Right lobe of liver (tissue), 6 donors: ENCODE measurements around the gene KRT33A. TPM values are rescaled to one million over a fixed set of nuclear protein-coding genes. Genes with fewer than 3 reads are reported as not detected.
"Not testable (repeated sequence)": the region's sequence is repeated elsewhere in the genome, so short reads cannot be mapped to it uniquely, and the experiment has no call there.

ENCODE experiments used
- ATAC-seq, 4 donors: fragments of 200-7000 bp; cut with Tn5 transposase; one replicate each; pipeline ENCODE4 v1.9.1; 2020; ENCODE audit warnings: mild to moderate bottlenecking in 4 of 4, moderate library complexity in 4 of 4
- DNase-seq, 3 donors: peaks; one replicate each; pipeline ENCODE4 v3.0.0-alpha.2; 2020
- H3K27ac ChIP-seq, 3 donors: fragments of 200-600 bp; one replicate each; pipeline ENCODE4 v1.8.0; 2022
- H3K27me3 ChIP-seq, 2 donors: fragments of 200-600 bp; one replicate each; pipeline ENCODE4 v1.8.0; 2022
- H3K36me3 ChIP-seq, 4 donors: fragments of 200-600 bp; sonication (generic) in 1 of 4; one replicate each; pipeline versions ENCODE4 v1.5.1 to v1.8.0; 2017 to 2022; ENCODE audit warnings: control low read depth in 1 of 4
- H3K4me1 ChIP-seq, 4 donors: fragments of 200-600 bp; sonication (generic) in 1 of 4; one replicate each; pipeline versions ENCODE4 v1.5.1 to v1.8.0; 2017 to 2022; ENCODE audit warnings: control low read depth in 1 of 4
- H3K4me3 ChIP-seq, 3 donors: fragments of 200-600 bp; one replicate each; pipeline ENCODE4 v1.8.0; 2022
- H3K9me3 ChIP-seq, 4 donors: fragments of 200-600 bp; sonication (generic) in 1 of 4; one replicate each; pipeline versions ENCODE4 v1.5.1 to v1.8.0; 2017 to 2022; ENCODE audit warnings: control low read depth in 1 of 4
- CTCF ChIP-seq, 4 donors: fragments of 200-600 bp in 3 of 4; fragments of 450-650 bp in 1 of 4; IDR thresholded peaks; one replicate each; pipeline versions ENCODE4 v1.5.1 to v1.8.0; 2016 to 2022; ENCODE audit warnings: antibody characterized with exemption in 4 of 4, mild to moderate bottlenecking in 2 of 4
- POLR2A ChIP-seq: fragments of 450-650 bp; IDR thresholded peaks from one replicate; pipeline ENCODE4 v1.6.1; 2017; ENCODE audit warnings: antibody characterized with exemption, mild to moderate bottlenecking
- WGBS: methylation state at CpG from one replicate; pipeline ENCODE4 v1.1.6; 2018; ENCODE audit warnings: low coverage, low lambda C conversion rate; ENCODE audit not compliant: insufficient coverage; ENCODE audit errors: missing lambda C conversion rate; 5-methylcytosine and 5-hydroxymethylcytosine counted together
- intact Hi-C, 2 donors: fragments of 100-400 bp; cut with DNase I; formaldehyde crosslinking; loops; one replicate each; pipeline versions ENCODE4 v1.11.2 to v1.14.1; 2022
- total RNA-seq, 6 experiments: library from RNA; depleted of rRNA in 2 of 6; stranded (reverse); fragments of >200 nt in 2 of 6; fragmentation: NEBNext Ultra II Directional in 3 of 6; extraction: Animal tissue kit (Norgen Biotek cat#: 25700) in 3 of 6; gene quantifications; one replicate each; pipeline versions ENCODE4 v1.1.0 to v1.2.4, GENCODE V29; 2016 to 2023
- donor health status: DM: no; HTN: yes; CAD: no.
- donor health status: DM: no; HTN: no; CAD: no.
- donor health status: DM: no; HTN: no; CAD: no.
- donor health status: DM: no; HTN: yes; CAD: no.
- donor health status: DM: no; HTN: yes; CAD: no.

Gene KRT33A
- total RNA-seq, 6 experiments from 2014 or later: not detected

GRCh38 chr17:41382394-41382793 is 31.8 kb upstream of the KRT33A start:
- H3K4me3 ChIP-seq: no peak overlapping the region
- no peaks in the 10 kb centered on the region for H3K9me3 ChIP-seq
- H3K27me3 ChIP-seq: no peaks in the 10 kb centered on the region
- no peaks in the 10 kb centered on the region for H3K4me1 ChIP-seq
- no CpG with 5 or more reads among the region's 1 CpG for WGBS
- intact Hi-C loops: no loop called here
- no peak overlapping the region for H3K27ac ChIP-seq
- ATAC-seq: no peak
- TF ChIP-seq POLR2A: no peak
- no peak for TF ChIP-seq CTCF (IDR thresholded peaks at IDR 0.05)
- no peaks in the 10 kb centered on the region for H3K36me3 ChIP-seq
- no peak for DNase-seq

- H3K4me1 ChIP-seq, H3K36me3 ChIP-seq, H3K27me3 ChIP-seq, H3K9me3 ChIP-seq, H3K4me3 ChIP-seq, H3K27ac ChIP-seq, ATAC-seq, DNase-seq, intact Hi-C loops: not testable (repeated sequence)
- WGBS: 93% methylated on average over 3 of the region's 13 CpGs
These were observed 31.3 kb upstream of the KRT33A start, which contains the start of gene KRT34 for GRCh38 chr17:41381943-41382342. Gene KRT34 (minus strand): TSS chr17:41382306. CDS start chr17:41382246, 60 bp downstream.

GRCh38 chr17:41380091-41380490 is 29.5 kb upstream of the KRT33A start:
- H3K4me3 ChIP-seq, H3K9me3 ChIP-seq, DNase-seq, intact Hi-C loops, H3K27ac ChIP-seq, H3K27me3 ChIP-seq, H3K4me1 ChIP-seq, H3K36me3 ChIP-seq, ATAC-seq: not testable (repeated sequence)
- WGBS: 91% methylated on average over 7 of the region's 7 CpGs

- no peaks in the 10 kb centered on the region for H3K4me1 ChIP-seq
- H3K27me3 ChIP-seq: no peaks in the 10 kb centered on the region
- TF ChIP-seq CTCF (IDR thresholded peaks at IDR 0.05): no peak
- no peak for TF ChIP-seq POLR2A
- WGBS: 10% methylated on average over 2 of the region's 2 CpGs
- DNase-seq (no peak), ATAC-seq (peak in 1 of 4 donors; percentile 36)
- intact Hi-C loops: no loop called here
- H3K27ac ChIP-seq: no peak overlapping the region
- no peaks in the 10 kb centered on the region for H3K36me3 ChIP-seq
- no peaks in the 10 kb centered on the region for H3K9me3 ChIP-seq
- H3K4me3 ChIP-seq: no peak overlapping the region
These were observed 26.9 kb upstream of the KRT33A start for GRCh38 chr17:41377546-41377945.

- ATAC-seq (no peak), DNase-seq (no peak)
- Histone ChIP-seq H3K36me3 (no peaks in the 10 kb centered on the region), H3K4me3 (no peak within 1 kb of the TSS), H3K4me1 (no peaks in the 10 kb centered on the region), H3K9me3 (no peaks in the 10 kb centered on the region), H3K27me3 (no peaks in the 10 kb centered on the region), H3K27ac (no peak within 1 kb of the TSS)
- intact Hi-C loops: no loop called here
- WGBS: no CpG with 5 or more reads among the region's 1 CpG
- no peak for TF ChIP-seq POLR2A
- no peak for TF ChIP-seq CTCF (IDR thresholded peaks at IDR 0.05)
These were observed 19.1 kb upstream of the KRT33A start, which contains the start of gene KRT33B for GRCh38 chr17:41369713-41370112. Gene KRT33B (minus strand): TSS chr17:41369813. CDS start chr17:41369750, 63 bp downstream.

GRCh38 chr17:41369023-41369422 is 18.4 kb upstream of the KRT33A start:
- intact Hi-C loops: no loop called here
- Histone ChIP-seq H3K4me3 (no peak overlapping the region), H3K27ac (no peak overlapping the region), H3K9me3 (no peaks in the 10 kb centered on the region), H3K36me3 (no peaks in the 10 kb centered on the region), H3K27me3 (no peaks in the 10 kb centered on the region), H3K4me1 (no peaks in the 10 kb centered on the region)
- DNase-seq (no peak), ATAC-seq (no peak)
- TF ChIP-seq CTCF (IDR thresholded peaks at IDR 0.05) (no peak), POLR2A (no peak)
- WGBS: 48% methylated on average over 2 of the region's 2 CpGs
